Mesendoderm (in vitro differentiated cells): Measurements from ENCODE around the gene PRPF31.
"Not testable (repeated sequence)": the region's sequence is repeated elsewhere in the genome, so short reads cannot be mapped to it uniquely, and the experiment has no call there.

ENCODE experiments used
- DNase-seq: peaks from one replicate; pipeline ENCODE4 v3.0.0; 2013
- H2AK5ac ChIP-seq: 2 replicates; pipeline ENCODE4 v1.6.1; 2013; ENCODE audit warnings: low read length, inconsistent platforms
- H2BK120ac ChIP-seq: 2 replicates; pipeline ENCODE4 v1.6.1; 2013; ENCODE audit warnings: low read depth, mild to moderate bottlenecking, low read length, moderate library complexity, mixed read lengths
- H2BK15ac ChIP-seq: replicated peaks from 2 replicates; pipeline ENCODE4 v1.6.1; 2013; ENCODE audit warnings: low read depth, mild to moderate bottlenecking, moderate library complexity
- H2BK5ac ChIP-seq: 2 replicates; pipeline ENCODE4 v1.6.1; 2013; ENCODE audit warnings: low read length, inconsistent platforms
- H3K18ac ChIP-seq: 2 replicates; pipeline ENCODE4 v1.6.1; 2013; ENCODE audit warnings: mild to moderate bottlenecking, low read length, mixed read lengths
- H3K23ac ChIP-seq: one replicate; pipeline ENCODE4 v1.6.1; 2013; ENCODE audit warnings: low read length
- H3K27ac ChIP-seq: 2 replicates; pipeline ENCODE4 v1.5.1; 2013; ENCODE audit warnings: low read depth, mild to moderate bottlenecking, inconsistent platforms, low read length, moderate library complexity
- H3K27me3 ChIP-seq: 2 replicates; pipeline ENCODE4 v1.6.1; 2013; ENCODE audit warnings: low read length, control low read depth, mild to moderate bottlenecking, inconsistent platforms; ENCODE audit not compliant: insufficient read depth, poor library complexity
- H3K36me3 ChIP-seq: 2 replicates; pipeline ENCODE4 v1.6.1; 2013; ENCODE audit warnings: low read length, inconsistent platforms; ENCODE audit not compliant: control insufficient read depth, insufficient read depth
- H3K4ac ChIP-seq: one replicate; pipeline ENCODE4 v1.6.1; 2013; ENCODE audit warnings: low read depth, mild to moderate bottlenecking, low read length, moderate library complexity
- H3K4me1 ChIP-seq: 2 replicates; pipeline ENCODE4 v1.6.1; 2013; ENCODE audit warnings: low read depth, low read length, inconsistent platforms; ENCODE audit not compliant: control insufficient read depth
- H3K4me2 ChIP-seq: 2 replicates; pipeline ENCODE4 v1.6.1; 2013; ENCODE audit warnings: low read length
- H3K4me3 ChIP-seq: 2 replicates; pipeline ENCODE4 v1.5.1; 2013; ENCODE audit warnings: mild to moderate bottlenecking, low read length
- H3K56ac ChIP-seq: one replicate; pipeline ENCODE4 v1.6.1; 2013; ENCODE audit warnings: low read length
- H3K79me1 ChIP-seq: 2 replicates; pipeline ENCODE4 v1.6.1; 2013; ENCODE audit warnings: low read length, inconsistent platforms
- H3K79me2 ChIP-seq: 2 replicates; pipeline ENCODE4 v1.6.1; 2013; ENCODE audit warnings: mild to moderate bottlenecking, low read length; ENCODE audit not compliant: control insufficient read depth, insufficient read depth
- H3K9ac ChIP-seq: 2 replicates; pipeline ENCODE4 v1.6.1; 2013; ENCODE audit warnings: low read length, inconsistent platforms
- H4K5ac ChIP-seq: one replicate; pipeline ENCODE4 v1.6.1; 2013; ENCODE audit warnings: low read length
- H4K8ac ChIP-seq: one replicate; pipeline ENCODE4 v1.6.1; 2013; ENCODE audit warnings: low read depth, mild to moderate bottlenecking, control low read depth, low read length, moderate library complexity
- WGBS: extraction: QIAGEN DNeasy Blood & Tissue Kit; methylation state at CpG from one replicate; pipeline ENCODE4 v1.1.7; 2013; ENCODE audit warnings: low lambda C conversion rate, missing lambda C conversion rate; ENCODE audit not compliant: insufficient coverage; ENCODE audit errors: extremely low coverage; 5-methylcytosine and 5-hydroxymethylcytosine counted together

Gene PRPF31

GRCh38 chr19:54081032-54081431, 34.5 kb upstream of the PRPF31 start, which contains the start of gene TARM1:
Gene TARM1 (minus strand): TSS chr19:54081365. CDS start chr19:54081340, 25 bp downstream.
- no peak within 1 kb of the TSS for H2BK5ac ChIP-seq
- H4K5ac ChIP-seq = no peak within 1 kb of the TSS
- no peak within 1 kb of the TSS for H3K4me2 ChIP-seq
- no CpG with 5 or more reads among the region's 7 CpGs for WGBS
- no peaks in the 10 kb centered on the region for H3K4me1 ChIP-seq
- H3K23ac ChIP-seq = no peak within 1 kb of the TSS
- no peak within 1 kb of the TSS for H3K18ac ChIP-seq
- no peak within 1 kb of the TSS for H3K9ac ChIP-seq
- no peak within 1 kb of the TSS for H3K4ac ChIP-seq
- H2BK120ac ChIP-seq = no peak within 1 kb of the TSS
- H3K36me3 ChIP-seq = no peaks in the 10 kb centered on the region
- no peaks in the 10 kb centered on the region for H3K27me3 ChIP-seq
- H3K27ac ChIP-seq = no peak within 1 kb of the TSS
- no peak within 1 kb of the TSS for H2AK5ac ChIP-seq
- H3K4me3 ChIP-seq = no peak within 1 kb of the TSS
- no peak within 1 kb of the TSS for H4K8ac ChIP-seq
- no peaks in the 10 kb centered on the region for H3K79me2 ChIP-seq
- H2BK15ac ChIP-seq = no peak within 1 kb of the TSS
- no peaks in the 10 kb centered on the region for H3K79me1 ChIP-seq
- no peak within 1 kb of the TSS for H3K56ac ChIP-seq
- DNase-seq = no peak

GRCh38 chr19:54084410-54084809, 31.1 kb upstream of the PRPF31 start:
- H3K79me2 ChIP-seq = no peaks in the 10 kb centered on the region
- no peak overlapping the region for H4K5ac ChIP-seq
- H2BK5ac ChIP-seq = no peak overlapping the region
- no peaks in the 10 kb centered on the region for H3K4me1 ChIP-seq
- H3K4me2 ChIP-seq = no peak overlapping the region
- H3K79me1 ChIP-seq = no peaks in the 10 kb centered on the region
- H3K4me3 ChIP-seq = no peak overlapping the region
- DNase-seq = no peak
- H3K27ac ChIP-seq = no peak overlapping the region
- no peaks in the 10 kb centered on the region for H3K36me3 ChIP-seq
- H3K4ac ChIP-seq = no peak overlapping the region
- H3K18ac ChIP-seq = no peak overlapping the region
- H3K23ac ChIP-seq = no peak overlapping the region
- no peak overlapping the region for H2BK120ac ChIP-seq
- H2BK15ac ChIP-seq = no peak overlapping the region
- no peak overlapping the region for H4K8ac ChIP-seq
- H3K9ac ChIP-seq = no peak overlapping the region
- no peaks in the 10 kb centered on the region for H3K27me3 ChIP-seq
- H3K56ac ChIP-seq = no peak overlapping the region
- H2AK5ac ChIP-seq = no peak overlapping the region
- no CpG with 5 or more reads among the region's 3 CpGs for WGBS

GRCh38 chr19:54094426-54095000, 21.0 kb upstream of the PRPF31 start:
- Histone ChIP-seq H3K56ac (no peak overlapping the region), H3K36me3 (no peaks in the 10 kb centered on the region), H3K4ac (no peak overlapping the region), H3K9ac (no peak overlapping the region), H4K5ac (no peak overlapping the region), H2AK5ac (no peak overlapping the region), H2BK15ac (no peak overlapping the region), H2BK5ac (no peak overlapping the region), H4K8ac (no peak overlapping the region), H3K4me2 (no peak overlapping the region), H3K4me1 (no peaks in the 10 kb centered on the region), H3K27ac (no peak overlapping the region), H3K79me2 (no peaks in the 10 kb centered on the region), H2BK120ac (no peak overlapping the region), H3K23ac (no peak overlapping the region), H3K4me3 (no peak overlapping the region), H3K27me3 (no peaks in the 10 kb centered on the region), H3K18ac (no peak overlapping the region), H3K79me1 (no peaks in the 10 kb centered on the region)
- WGBS = no CpG with 5 or more reads among the region's 17 CpGs
- DNase-seq = no peak

GRCh38 chr19:54095136-54095858, 20.3 kb upstream of the PRPF31 start:
- Histone ChIP-seq H2BK120ac (no peak overlapping the region), H3K23ac (no peak overlapping the region), H4K8ac (no peak overlapping the region), H3K36me3 (no peaks in the 10 kb centered on the region), H2BK5ac (no peak overlapping the region), H3K4me2 (peak overlapping the region; percentile 90), H3K79me1 (no peaks in the 10 kb centered on the region), H3K27me3 (no peaks in the 10 kb centered on the region), H3K4me3 (peak overlapping the region; percentile 53), H3K27ac (no peak overlapping the region), H3K4me1 (no peaks in the 10 kb centered on the region), H3K18ac (peak overlapping the region; percentile 7), H3K4ac (no peak overlapping the region), H3K56ac (peak overlapping the region; percentile 93), H4K5ac (no peak overlapping the region), H2AK5ac (no peak overlapping the region), H3K9ac (peak overlapping the region; percentile 80), H3K79me2 (no peaks in the 10 kb centered on the region), H2BK15ac (no peak overlapping the region)
- WGBS = no CpG with 5 or more reads among the region's 22 CpGs
- no peak for DNase-seq

- not testable (repeated sequence) for H2AK5ac ChIP-seq, H3K4me1 ChIP-seq, H4K5ac ChIP-seq, H2BK15ac ChIP-seq, H3K4ac ChIP-seq, H2BK5ac ChIP-seq, H4K8ac ChIP-seq, H3K36me3 ChIP-seq, H3K27me3 ChIP-seq, H3K79me1 ChIP-seq, H3K79me2 ChIP-seq, H2BK120ac ChIP-seq, H3K27ac ChIP-seq
- no CpG with 5 or more reads among the region's 46 CpGs for WGBS
- Histone ChIP-seq H3K4me2 (peak overlapping the region; percentile 90), H3K23ac (peak overlapping the region; percentile 45), H3K4me3 (peak overlapping the region; percentile 53), H3K56ac (peak overlapping the region; percentile 93), H3K9ac (peak overlapping the region; percentile 80), H3K18ac (peak overlapping the region; percentile 7)
- DNase-seq = peak; percentile 64
Observed at GRCh38 chr19:54095859-54096616, 19.5 kb upstream of the PRPF31 start.
